WTC11 (cell line): Measurements from ENCODE around the gene OGA. TPM values are rescaled to one million over a fixed set of nuclear protein-coding genes. Genes with fewer than 3 reads are reported as not detected.

Source experiments
- ATAC-seq: fragments of 200-7000 bp; cut with Tn5 transposase; 2 replicates; pipeline ENCODE4 v1.10.0; 2021; ENCODE audit warnings: mild to moderate bottlenecking, moderate library complexity
- CTCF ChIA-PET: fragments of 300-600 bp; sonication (Branson Sonifier 250); formaldehyde crosslinking; loops from one replicate; lab custom pipeline; 2021; ENCODE audit warnings: antibody characterized with exemption; lab: Charles Lee
- POLR2A ChIA-PET: fragments of 350-600 bp; sonication (Branson Sonifier 250); formaldehyde crosslinking; loops from one replicate; lab custom pipeline; 2021; ENCODE audit warnings: antibody characterized with exemption; lab: Charles Lee
- DNase-seq: peaks from one replicate; pipeline ENCODE4 v3.0.0; 2021; ENCODE audit warnings: low spot score
- H3K27ac Mint-ChIP-seq: 2 replicates; pipeline ENCODE4 v1.8.0; 2021; ENCODE audit warnings: mixed read lengths
- H3K27me3 Mint-ChIP-seq: 2 replicates; pipeline ENCODE4 v1.8.0; 2021; ENCODE audit warnings: low read depth, mild to moderate bottlenecking, moderate library complexity, mixed read lengths
- H3K36me3 Mint-ChIP-seq: 2 replicates; pipeline ENCODE4 v1.8.0; 2021; ENCODE audit warnings: mixed read lengths
- H3K4me1 Mint-ChIP-seq: 2 replicates; pipeline ENCODE4 v1.8.0; 2022; ENCODE audit warnings: mixed read lengths
- H3K4me3 Mint-ChIP-seq: 2 replicates; pipeline ENCODE4 v1.8.0; 2021; ENCODE audit warnings: mild to moderate bottlenecking, moderate library complexity, mixed read lengths
- H3K9me3 Mint-ChIP-seq: 2 replicates; pipeline ENCODE4 v1.8.0; 2021; ENCODE audit warnings: mixed read lengths
- FOXJ3 ChIP-seq: sonication (generic); formaldehyde crosslinking; IDR thresholded peaks from 2 replicates; pipeline ENCODE4 v1.9.0; 2021; ENCODE audit warnings: missing genetic modification reagents, mild to moderate bottlenecking, borderline replicate concordance
- GRHL2 ChIP-seq: fragments of 250-450 bp; sonication (Bioruptor Pico); IDR thresholded peaks from 2 replicates; pipeline ENCODE4 v1.8.0; 2022; ENCODE audit warnings: mild to moderate bottlenecking, moderate library complexity; ENCODE audit not compliant: insufficient replicate concordance, severe bottlenecking
- JAZF1 ChIP-seq: fragments of 250-450 bp; sonication (Bioruptor Pico); IDR thresholded peaks from 2 replicates; pipeline ENCODE4 v1.9.0; 2021; ENCODE audit warnings: moderate library complexity, mild to moderate bottlenecking, inconsistent platforms
- NR3C1 ChIP-seq: sonication (generic); formaldehyde crosslinking; conservative IDR thresholded peaks from 2 replicates; pipeline ENCODE4 v1.8.1; 2023; ENCODE audit warnings: low read depth, mild to moderate bottlenecking, missing genetic modification reagents
- PRRX2 ChIP-seq: fragments of 250-450 bp; sonication (Bioruptor Pico); IDR thresholded peaks from 2 replicates; pipeline ENCODE4 v1.8.0; 2021; ENCODE audit warnings: mild to moderate bottlenecking
- RELA ChIP-seq: sonication (generic); formaldehyde crosslinking; IDR thresholded peaks from 2 replicates; pipeline ENCODE4 v1.8.1; 2022; ENCODE audit warnings: missing genetic modification reagents, mild to moderate bottlenecking, borderline replicate concordance
- TP53 ChIP-seq: sonication (generic); formaldehyde crosslinking; IDR thresholded peaks from 2 replicates; pipeline ENCODE4 v1.8.1; 2023; ENCODE audit warnings: mild to moderate bottlenecking, missing genetic modification reagents
- ZNF232 ChIP-seq: sonication (generic); formaldehyde crosslinking; IDR thresholded peaks from 2 replicates; pipeline ENCODE4 v1.8.0; 2022; ENCODE audit warnings: mild to moderate bottlenecking, missing genetic modification reagents
- total RNA-seq: library from RNA; stranded (reverse); gene quantifications from 3 replicates; pipeline ENCODE4 v1.2.3, GENCODE V29; 2021
- TF ChIP-seq, protein P1 (sequence below): fragments of 250-450 bp; sonication (Bioruptor Pico); IDR thresholded peaks from 2 replicates; pipeline ENCODE4 v1.9.0; 2021; ENCODE audit warnings: mild to moderate bottlenecking
- TF ChIP-seq, protein P2 (sequence below): sonication (generic); formaldehyde crosslinking; IDR thresholded peaks from 2 replicates; pipeline ENCODE4 v1.8.1; 2022; ENCODE audit warnings: low read depth, missing genetic modification reagents, borderline replicate concordance
- TF ChIP-seq, protein P3 (sequence below): fragments of 250-450 bp; sonication (Bioruptor Pico); IDR thresholded peaks from 2 replicates; pipeline ENCODE4 v1.9.0; 2021; ENCODE audit warnings: mild to moderate bottlenecking, borderline replicate concordance
- TF ChIP-seq, protein P4 (sequence below): fragments of 250-450 bp; sonication (Bioruptor Pico); conservative IDR thresholded peaks from 2 replicates; pipeline ENCODE4 v1.9.0; 2021; ENCODE audit warnings: mild to moderate bottlenecking
- TF ChIP-seq, protein P5 (sequence below): sonication (generic); formaldehyde crosslinking; IDR thresholded peaks from 2 replicates; pipeline ENCODE4 v1.8.1; 2023; ENCODE audit warnings: mild to moderate bottlenecking, missing genetic modification reagents, borderline replicate concordance
- TF ChIP-seq, protein P6 (sequence below): sonication (generic); formaldehyde crosslinking; conservative IDR thresholded peaks from 2 replicates; pipeline ENCODE4 v1.8.1; 2022; ENCODE audit warnings: mild to moderate bottlenecking, missing genetic modification reagents
- TF ChIP-seq, protein P7 (sequence below): sonication (generic); formaldehyde crosslinking; IDR thresholded peaks from 2 replicates; pipeline ENCODE4 v1.8.1; 2022; ENCODE audit warnings: low read depth, mild to moderate bottlenecking, moderate library complexity, missing genetic modification reagents, borderline replicate concordance

The OGA gene
- total RNA-seq, 1 experiment from 2014 or later, result 111 TPM

DNA sequence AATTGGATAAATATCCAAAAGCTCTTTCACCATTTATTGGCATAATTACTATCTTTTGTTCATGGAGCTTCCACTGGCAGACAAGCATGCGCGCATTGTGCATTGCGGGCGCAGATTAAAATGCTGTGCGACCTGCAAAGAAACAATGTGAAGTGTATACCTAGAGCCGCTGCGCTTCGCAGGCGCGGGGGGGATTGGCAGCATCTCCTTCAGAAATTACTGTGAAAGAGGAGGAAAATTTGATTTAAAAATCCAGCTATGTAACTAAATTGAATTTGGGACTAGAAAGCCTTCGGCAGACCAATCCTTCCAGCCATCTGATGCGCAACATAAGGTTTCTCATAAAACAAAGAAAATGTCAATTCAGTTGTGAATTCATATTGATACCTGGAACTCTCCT, 24.7 kb downstream of the OGA start:
- TF ChIP-seq, protein P1, sequence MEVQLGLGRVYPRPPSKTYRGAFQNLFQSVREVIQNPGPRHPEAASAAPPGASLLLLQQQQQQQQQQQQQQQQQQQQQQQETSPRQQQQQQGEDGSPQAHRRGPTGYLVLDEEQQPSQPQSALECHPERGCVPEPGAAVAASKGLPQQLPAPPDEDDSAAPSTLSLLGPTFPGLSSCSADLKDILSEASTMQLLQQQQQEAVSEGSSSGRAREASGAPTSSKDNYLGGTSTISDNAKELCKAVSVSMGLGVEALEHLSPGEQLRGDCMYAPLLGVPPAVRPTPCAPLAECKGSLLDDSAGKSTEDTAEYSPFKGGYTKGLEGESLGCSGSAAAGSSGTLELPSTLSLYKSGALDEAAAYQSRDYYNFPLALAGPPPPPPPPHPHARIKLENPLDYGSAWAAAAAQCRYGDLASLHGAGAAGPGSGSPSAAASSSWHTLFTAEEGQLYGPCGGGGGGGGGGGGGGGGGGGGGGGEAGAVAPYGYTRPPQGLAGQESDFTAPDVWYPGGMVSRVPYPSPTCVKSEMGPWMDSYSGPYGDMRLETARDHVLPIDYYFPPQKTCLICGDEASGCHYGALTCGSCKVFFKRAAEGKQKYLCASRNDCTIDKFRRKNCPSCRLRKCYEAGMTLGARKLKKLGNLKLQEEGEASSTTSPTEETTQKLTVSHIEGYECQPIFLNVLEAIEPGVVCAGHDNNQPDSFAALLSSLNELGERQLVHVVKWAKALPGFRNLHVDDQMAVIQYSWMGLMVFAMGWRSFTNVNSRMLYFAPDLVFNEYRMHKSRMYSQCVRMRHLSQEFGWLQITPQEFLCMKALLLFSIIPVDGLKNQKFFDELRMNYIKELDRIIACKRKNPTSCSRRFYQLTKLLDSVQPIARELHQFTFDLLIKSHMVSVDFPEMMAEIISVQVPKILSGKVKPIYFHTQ (CRISPR knock-in tag), result no peak
- no peak for TF ChIP-seq FOXJ3
- TF ChIP-seq ZNF232 (CRISPR knock-in tag), result no peak
- no peak for TF ChIP-seq GRHL2 (CRISPR knock-in tag)
- no peak for TF ChIP-seq NR3C1 (CRISPR knock-in tag)
- no peak for TF ChIP-seq RELA (CRISPR knock-in tag)
- TF ChIP-seq, protein P2, sequence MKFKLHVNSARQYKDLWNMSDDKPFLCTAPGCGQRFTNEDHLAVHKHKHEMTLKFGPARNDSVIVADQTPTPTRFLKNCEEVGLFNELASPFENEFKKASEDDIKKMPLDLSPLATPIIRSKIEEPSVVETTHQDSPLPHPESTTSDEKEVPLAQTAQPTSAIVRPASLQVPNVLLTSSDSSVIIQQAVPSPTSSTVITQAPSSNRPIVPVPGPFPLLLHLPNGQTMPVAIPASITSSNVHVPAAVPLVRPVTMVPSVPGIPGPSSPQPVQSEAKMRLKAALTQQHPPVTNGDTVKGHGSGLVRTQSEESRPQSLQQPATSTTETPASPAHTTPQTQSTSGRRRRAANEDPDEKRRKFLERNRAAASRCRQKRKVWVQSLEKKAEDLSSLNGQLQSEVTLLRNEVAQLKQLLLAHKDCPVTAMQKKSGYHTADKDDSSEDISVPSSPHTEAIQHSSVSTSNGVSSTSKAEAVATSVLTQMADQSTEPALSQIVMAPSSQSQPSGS (CRISPR knock-in tag), result no peak
- TF ChIP-seq, protein P3, sequence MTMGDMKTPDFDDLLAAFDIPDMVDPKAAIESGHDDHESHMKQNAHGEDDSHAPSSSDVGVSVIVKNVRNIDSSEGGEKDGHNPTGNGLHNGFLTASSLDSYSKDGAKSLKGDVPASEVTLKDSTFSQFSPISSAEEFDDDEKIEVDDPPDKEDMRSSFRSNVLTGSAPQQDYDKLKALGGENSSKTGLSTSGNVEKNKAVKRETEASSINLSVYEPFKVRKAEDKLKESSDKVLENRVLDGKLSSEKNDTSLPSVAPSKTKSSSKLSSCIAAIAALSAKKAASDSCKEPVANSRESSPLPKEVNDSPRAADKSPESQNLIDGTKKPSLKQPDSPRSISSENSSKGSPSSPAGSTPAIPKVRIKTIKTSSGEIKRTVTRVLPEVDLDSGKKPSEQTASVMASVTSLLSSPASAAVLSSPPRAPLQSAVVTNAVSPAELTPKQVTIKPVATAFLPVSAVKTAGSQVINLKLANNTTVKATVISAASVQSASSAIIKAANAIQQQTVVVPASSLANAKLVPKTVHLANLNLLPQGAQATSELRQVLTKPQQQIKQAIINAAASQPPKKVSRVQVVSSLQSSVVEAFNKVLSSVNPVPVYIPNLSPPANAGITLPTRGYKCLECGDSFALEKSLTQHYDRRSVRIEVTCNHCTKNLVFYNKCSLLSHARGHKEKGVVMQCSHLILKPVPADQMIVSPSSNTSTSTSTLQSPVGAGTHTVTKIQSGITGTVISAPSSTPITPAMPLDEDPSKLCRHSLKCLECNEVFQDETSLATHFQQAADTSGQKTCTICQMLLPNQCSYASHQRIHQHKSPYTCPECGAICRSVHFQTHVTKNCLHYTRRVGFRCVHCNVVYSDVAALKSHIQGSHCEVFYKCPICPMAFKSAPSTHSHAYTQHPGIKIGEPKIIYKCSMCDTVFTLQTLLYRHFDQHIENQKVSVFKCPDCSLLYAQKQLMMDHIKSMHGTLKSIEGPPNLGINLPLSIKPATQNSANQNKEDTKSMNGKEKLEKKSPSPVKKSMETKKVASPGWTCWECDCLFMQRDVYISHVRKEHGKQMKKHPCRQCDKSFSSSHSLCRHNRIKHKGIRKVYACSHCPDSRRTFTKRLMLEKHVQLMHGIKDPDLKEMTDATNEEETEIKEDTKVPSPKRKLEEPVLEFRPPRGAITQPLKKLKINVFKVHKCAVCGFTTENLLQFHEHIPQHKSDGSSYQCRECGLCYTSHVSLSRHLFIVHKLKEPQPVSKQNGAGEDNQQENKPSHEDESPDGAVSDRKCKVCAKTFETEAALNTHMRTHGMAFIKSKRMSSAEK (CRISPR knock-in tag), result no peak
- TF ChIP-seq, protein P4, sequence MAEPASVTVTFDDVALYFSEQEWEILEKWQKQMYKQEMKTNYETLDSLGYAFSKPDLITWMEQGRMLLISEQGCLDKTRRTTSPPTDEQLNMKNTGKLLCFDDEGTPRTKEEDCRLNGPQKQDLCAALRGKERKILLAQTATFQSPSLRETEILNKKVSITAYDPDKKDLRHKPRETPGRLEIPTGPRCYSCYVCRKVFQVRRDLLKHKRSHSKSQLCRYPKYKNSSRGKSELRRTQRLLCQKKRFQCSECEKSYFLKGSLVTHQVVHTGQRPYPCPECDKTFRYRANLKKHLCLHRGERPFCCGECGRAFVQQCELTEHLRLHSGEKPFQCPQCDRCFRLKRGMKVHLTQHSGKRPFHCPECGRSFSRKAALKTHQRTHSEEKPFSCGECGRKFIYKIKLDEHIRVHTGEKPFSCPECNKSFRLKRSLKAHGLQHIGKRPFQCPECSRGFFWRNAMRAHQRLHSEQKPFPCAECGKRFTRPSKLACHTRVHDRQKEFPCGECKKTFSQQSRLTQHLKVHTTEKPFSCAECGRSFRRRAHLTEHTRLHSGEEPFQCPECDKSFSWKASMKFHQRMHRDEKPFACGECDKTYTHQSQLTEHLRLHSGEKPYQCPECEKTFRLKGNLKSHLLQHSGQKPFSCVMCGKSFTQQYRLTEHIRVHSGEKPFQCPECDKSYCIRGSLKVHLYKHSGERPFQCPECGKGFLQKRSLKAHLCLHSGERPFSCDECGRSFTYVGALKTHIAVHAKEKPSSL (CRISPR knock-in tag), result no peak
- TF ChIP-seq, protein P5, sequence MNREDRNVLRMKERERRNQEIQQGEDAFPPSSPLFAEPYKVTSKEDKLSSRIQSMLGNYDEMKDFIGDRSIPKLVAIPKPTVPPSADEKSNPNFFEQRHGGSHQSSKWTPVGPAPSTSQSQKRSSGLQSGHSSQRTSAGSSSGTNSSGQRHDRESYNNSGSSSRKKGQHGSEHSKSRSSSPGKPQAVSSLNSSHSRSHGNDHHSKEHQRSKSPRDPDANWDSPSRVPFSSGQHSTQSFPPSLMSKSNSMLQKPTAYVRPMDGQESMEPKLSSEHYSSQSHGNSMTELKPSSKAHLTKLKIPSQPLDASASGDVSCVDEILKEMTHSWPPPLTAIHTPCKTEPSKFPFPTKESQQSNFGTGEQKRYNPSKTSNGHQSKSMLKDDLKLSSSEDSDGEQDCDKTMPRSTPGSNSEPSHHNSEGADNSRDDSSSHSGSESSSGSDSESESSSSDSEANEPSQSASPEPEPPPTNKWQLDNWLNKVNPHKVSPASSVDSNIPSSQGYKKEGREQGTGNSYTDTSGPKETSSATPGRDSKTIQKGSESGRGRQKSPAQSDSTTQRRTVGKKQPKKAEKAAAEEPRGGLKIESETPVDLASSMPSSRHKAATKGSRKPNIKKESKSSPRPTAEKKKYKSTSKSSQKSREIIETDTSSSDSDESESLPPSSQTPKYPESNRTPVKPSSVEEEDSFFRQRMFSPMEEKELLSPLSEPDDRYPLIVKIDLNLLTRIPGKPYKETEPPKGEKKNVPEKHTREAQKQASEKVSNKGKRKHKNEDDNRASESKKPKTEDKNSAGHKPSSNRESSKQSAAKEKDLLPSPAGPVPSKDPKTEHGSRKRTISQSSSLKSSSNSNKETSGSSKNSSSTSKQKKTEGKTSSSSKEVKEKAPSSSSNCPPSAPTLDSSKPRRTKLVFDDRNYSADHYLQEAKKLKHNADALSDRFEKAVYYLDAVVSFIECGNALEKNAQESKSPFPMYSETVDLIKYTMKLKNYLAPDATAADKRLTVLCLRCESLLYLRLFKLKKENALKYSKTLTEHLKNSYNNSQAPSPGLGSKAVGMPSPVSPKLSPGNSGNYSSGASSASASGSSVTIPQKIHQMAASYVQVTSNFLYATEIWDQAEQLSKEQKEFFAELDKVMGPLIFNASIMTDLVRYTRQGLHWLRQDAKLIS (CRISPR knock-in tag), result no peak
- no peak for TF ChIP-seq TP53 (CRISPR knock-in tag)
- no peak for TF ChIP-seq PRRX2 (CRISPR knock-in tag)
- no peak for TF ChIP-seq JAZF1
- TF ChIP-seq, protein P6, sequence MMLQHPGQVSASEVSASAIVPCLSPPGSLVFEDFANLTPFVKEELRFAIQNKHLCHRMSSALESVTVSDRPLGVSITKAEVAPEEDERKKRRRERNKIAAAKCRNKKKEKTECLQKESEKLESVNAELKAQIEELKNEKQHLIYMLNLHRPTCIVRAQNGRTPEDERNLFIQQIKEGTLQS, result no peak
- TF ChIP-seq, protein P7, sequence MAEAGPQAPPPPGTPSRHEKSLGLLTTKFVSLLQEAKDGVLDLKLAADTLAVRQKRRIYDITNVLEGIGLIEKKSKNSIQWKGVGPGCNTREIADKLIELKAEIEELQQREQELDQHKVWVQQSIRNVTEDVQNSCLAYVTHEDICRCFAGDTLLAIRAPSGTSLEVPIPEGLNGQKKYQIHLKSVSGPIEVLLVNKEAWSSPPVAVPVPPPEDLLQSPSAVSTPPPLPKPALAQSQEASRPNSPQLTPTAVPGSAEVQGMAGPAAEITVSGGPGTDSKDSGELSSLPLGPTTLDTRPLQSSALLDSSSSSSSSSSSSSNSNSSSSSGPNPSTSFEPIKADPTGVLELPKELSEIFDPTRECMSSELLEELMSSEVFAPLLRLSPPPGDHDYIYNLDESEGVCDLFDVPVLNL (CRISPR knock-in tag), result no peak
- TF ChIP-seq, all 79 proteins: peak for 0
- Mint-ChIP-seq H3K4me3 (no peak overlapping the region), H3K36me3 (peaks cover 70% of the 10 kb centered on the region), H3K27me3 (no peaks in the 10 kb centered on the region), H3K27ac (no peak overlapping the region), H3K9me3 (no peaks in the 10 kb centered on the region), H3K4me1 (no peaks in the 10 kb centered on the region)
- ATAC-seq, result no peak
- DNase-seq, result no peak
- CTCF ChIA-PET, result interaction anchor here (1.5 kb wide), 1 partner anchor 191 kb away, joined by 3 read pairs; no protein-coding TSS in a partner anchor
- POLR2A ChIA-PET, result no interaction called here
